CD4-positive, alpha-beta T cell treated with Interleukin-1 beta for 1 hour (primary cell): Measurements from ENCODE around the gene ADAMTSL5.
"Not testable (repeated sequence)": the region's sequence is repeated elsewhere in the genome, so short reads cannot be mapped to it uniquely, and the experiment has no call there.

Experiments
- DNase-seq, 2 donors: peaks; one replicate each; pipeline ENCODE4 v3.0.0-alpha.2; 2020 to 2022

Gene ADAMTSL5

GRCh38 chr19:1477056-1477455 is 35.8 kb downstream of the ADAMTSL5 start:
- DNase-seq, result not testable (repeated sequence)

- no peak for DNase-seq
Observed at GRCh38 chr19:1475751-1476437, 36.9 kb downstream of the ADAMTSL5 start.

GRCh38 chr19:1474765-1475351 is 38.0 kb downstream of the ADAMTSL5 start:
- no peak for DNase-seq

DNA sequence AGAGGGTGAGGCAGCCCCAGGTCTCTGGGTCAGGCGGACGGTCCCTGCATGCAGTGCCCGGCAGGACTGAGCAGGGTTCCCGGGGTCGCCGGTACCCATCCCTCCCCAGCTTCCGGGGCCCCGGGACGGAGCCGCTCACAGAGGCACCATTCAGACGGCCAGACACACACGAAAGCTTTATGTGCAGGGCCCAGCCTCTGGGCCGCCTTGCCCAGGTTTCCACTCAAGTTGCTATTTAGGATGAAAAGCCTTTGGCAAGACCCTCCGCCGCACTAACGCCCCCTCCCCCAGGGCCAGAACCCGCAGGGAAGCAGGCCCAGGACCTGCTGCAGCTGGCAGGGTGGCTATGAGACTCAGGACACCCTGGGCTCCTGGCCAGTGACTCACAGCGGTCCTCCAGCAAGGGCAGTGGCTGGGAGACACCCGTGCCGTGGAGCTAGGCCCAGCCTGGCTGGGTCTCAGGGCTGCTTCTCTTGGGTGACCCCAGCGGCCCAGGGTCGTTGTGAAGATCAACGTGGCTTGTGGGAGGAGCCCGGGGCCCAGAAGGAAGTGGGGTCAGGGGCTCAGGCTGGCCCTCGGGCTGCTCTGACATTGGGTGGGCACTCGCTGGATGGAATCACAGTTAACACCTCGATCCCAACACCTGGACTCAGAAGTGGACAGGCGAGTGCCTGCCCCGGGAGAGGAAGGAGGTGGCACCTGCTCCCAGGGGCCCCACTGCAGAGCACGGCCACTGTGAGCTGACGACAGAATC is 38.6 kb downstream of the ADAMTSL5 start:
- DNase-seq, result no peak

GRCh38 chr19:1473085-1473851 is 39.6 kb downstream of the ADAMTSL5 start:
- DNase-seq, result no peak

- DNase-seq, result no peak
Observed at GRCh38 chr19:1472231-1473084, 40.4 kb downstream of the ADAMTSL5 start.

- no peak for DNase-seq
Observed at GRCh38 chr19:1471515-1472160, 41.2 kb downstream of the ADAMTSL5 start.

DNA sequence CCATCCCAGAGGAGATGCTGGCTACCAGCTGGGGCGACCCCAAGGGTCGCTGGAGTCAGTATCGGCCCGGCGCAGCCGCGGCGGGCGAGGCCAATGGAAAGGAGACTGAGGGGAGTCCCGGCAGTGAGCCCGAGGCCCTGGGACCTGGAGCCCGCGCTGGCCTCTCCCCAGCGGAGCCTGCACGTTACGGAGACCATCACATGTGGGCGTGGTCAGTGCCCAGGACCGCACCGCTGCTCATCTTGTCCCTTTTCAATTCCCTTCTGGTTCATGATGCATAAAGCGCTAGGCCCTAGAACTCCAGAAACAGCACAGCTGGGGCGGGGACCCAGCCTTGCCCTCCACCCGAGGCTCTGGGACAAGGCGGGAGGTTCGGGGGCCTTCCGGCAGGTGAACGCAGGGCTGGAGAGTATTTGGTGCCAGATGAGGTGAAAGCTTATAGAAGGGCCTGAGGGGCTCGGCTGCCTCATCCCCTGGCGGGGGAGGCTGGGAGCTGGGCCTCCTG is 41.8 kb downstream of the ADAMTSL5 start:
- DNase-seq, result no peak

- DNase-seq, result peak; percentile 69 to 74
Observed at GRCh38 chr19:1470305-1471009, 42.4 kb downstream of the ADAMTSL5 start.

- DNase-seq, result no peak
Observed at GRCh38 chr19:1470055-1470304, 42.8 kb downstream of the ADAMTSL5 start.

DNA sequence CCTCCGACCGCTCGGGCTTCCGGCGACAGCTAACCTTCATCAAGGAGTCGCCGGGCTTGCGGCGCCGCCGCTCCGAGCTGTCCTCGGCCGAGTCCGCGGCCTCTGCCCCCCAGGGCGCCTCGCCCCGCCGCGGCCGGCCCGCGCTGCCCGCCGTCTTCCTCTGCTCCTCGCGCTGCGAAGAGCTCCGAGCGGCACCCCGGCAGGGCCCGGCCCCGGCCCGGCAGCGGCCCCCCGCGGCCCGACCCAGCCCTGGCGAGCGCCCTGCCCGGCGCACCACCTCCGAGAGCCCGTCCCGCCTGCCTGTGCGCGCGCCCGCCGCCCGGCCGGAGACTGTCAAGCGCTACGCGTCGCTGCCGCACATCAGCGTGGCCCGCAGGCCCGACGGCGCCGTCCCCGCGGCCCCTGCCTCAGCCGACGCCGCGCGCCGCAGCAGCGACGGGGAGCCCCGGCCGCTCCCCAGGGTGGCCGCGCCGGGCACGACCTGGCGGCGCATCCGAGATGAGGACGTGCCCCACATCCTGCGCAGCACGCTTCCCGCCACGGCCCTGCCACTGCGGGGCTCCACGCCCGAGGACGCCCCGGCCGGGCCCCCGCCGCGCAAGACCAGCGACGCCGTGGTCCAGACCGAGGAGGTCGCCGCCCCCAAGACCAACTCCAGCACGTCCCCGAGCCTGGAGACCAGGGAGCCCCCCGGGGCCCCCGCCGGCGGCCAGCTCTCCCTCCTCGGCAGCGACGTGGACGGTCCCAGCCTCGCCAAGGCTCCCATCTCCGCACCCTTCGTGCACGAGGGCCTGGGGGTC is 43.4 kb downstream of the ADAMTSL5 start:
- peak in 1 of 2 donors; percentile 29 for DNase-seq

- peak in 1 of 2 donors; percentile 34 for DNase-seq
Observed at GRCh38 chr19:1468821-1469254, 44.0 kb downstream of the ADAMTSL5 start.

GRCh38 chr19:1468274-1468820 is 44.5 kb downstream of the ADAMTSL5 start:
- no peak for DNase-seq

DNA sequence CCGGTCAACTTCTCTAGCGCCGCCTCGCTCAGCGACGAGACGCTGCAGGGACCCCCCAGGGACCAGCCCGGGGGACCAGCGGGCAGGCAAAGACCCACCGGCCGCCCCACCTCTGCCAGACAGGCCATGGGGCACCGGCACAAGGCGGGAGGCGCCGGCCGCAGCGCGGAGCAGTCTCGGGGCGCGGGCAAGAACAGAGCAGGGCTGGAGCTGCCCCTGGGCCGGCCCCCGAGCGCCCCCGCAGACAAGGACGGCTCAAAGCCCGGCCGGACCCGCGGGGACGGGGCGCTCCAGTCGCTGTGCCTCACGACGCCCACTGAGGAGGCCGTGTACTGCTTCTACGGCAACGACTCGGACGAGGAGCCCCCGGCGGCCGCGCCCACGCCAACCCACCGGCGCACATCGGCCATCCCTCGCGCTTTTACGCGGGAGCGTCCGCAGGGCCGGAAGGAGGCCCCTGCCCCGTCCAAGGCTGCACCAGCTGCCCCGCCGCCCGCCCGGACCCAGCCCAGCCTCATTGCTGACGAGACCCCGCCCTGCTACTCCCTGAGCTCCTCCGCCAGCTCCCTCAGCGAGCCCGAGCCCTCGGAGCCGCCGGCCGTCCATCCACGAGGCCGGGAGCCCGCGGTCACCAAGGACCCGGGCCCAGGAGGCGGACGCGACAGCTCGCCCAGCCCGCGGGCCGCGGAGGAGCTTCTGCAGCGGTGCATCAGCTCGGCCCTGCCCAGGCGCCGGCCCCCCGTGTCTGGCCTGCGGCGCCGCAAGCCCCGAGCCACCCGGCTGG is 45.1 kb downstream of the ADAMTSL5 start:
- no peak for DNase-seq

DNA sequence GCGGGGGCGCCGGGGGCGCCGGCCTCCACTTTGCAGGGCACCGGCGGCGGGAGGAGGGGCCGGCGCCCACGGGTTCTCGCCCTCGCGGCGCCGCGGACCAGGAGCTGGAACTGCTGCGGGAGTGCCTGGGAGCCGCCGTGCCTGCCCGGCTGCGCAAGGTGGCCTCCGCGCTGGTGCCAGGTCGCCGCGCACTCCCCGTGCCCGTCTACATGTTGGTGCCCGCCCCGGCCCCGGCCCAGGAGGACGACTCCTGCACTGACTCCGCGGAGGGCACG is 45.7 kb downstream of the ADAMTSL5 start:
- no peak for DNase-seq

GRCh38 chr19:1466461-1467214 is 46.2 kb downstream of the ADAMTSL5 start:
- no peak for DNase-seq

- no peak for DNase-seq
Observed at GRCh38 chr19:1466018-1466460, 46.8 kb downstream of the ADAMTSL5 start.
